Neural progenitor cell (in vitro differentiated cells): ENCODE data around the gene AGTRAP. TPM values are rescaled to one million over a fixed set of nuclear protein-coding genes. Genes with fewer than 3 reads are reported as not detected.

Experiments
- DNase-seq: peaks from one replicate; pipeline ENCODE4 v3.0.0-alpha.2; 2016; ENCODE audit warnings: low spot score
- H2AFZ ChIP-seq: fragments of 200-600 bp; sonication (generic); replicated peaks from 2 replicates; pipeline ENCODE4 v1.6.1; 2016; ENCODE audit warnings: antibody characterized with exemption
- H3F3A ChIP-seq: fragments of 200-600 bp; sonication (generic); 2 replicates; pipeline ENCODE4 v1.6.1; 2016; ENCODE audit warnings: antibody characterized with exemption, low read depth
- H3K27ac ChIP-seq: fragments of 200-600 bp; sonication (generic); 2 replicates; pipeline ENCODE4 v1.5.1; 2016; ENCODE audit warnings: mild to moderate bottlenecking
- H3K27me3 ChIP-seq: fragments of 200-600 bp; sonication (generic); 2 replicates; pipeline ENCODE4 v1.6.1; 2016; ENCODE audit warnings: mild to moderate bottlenecking, moderate library complexity
- H3K36me3 ChIP-seq: fragments of 200-600 bp; sonication (generic); 2 replicates; pipeline ENCODE4 v1.5.1; 2016
- H3K4me1 ChIP-seq: fragments of 200-600 bp; sonication (generic); 2 replicates; pipeline ENCODE4 v1.6.1; 2016; ENCODE audit warnings: mixed run types
- H3K4me2 ChIP-seq: fragments of 200-600 bp; sonication (generic); 2 replicates; pipeline ENCODE4 v1.6.1; 2016
- H3K4me3 ChIP-seq: fragments of 200-600 bp; sonication (generic); 2 replicates; pipeline ENCODE4 v1.5.1; 2016
- H3K79me2 ChIP-seq: fragments of 200-600 bp; sonication (generic); 2 replicates; pipeline ENCODE4 v1.6.1; 2016; ENCODE audit warnings: low read depth
- H3K9ac ChIP-seq: fragments of 200-600 bp; sonication (generic); 2 replicates; pipeline ENCODE4 v1.6.1; 2016
- H3K9me3 ChIP-seq: fragments of 200-600 bp; sonication (generic); 2 replicates; pipeline ENCODE4 v1.5.1; 2016; ENCODE audit warnings: low read depth
- H4K20me1 ChIP-seq: fragments of 200-600 bp; sonication (generic); 2 replicates; pipeline ENCODE4 v1.6.1; 2016; ENCODE audit warnings: low read depth
- H3K27ac Mint-ChIP-seq: 3 replicates; pipeline ENCODE4 v1.8.0; 2021; ENCODE audit warnings: mixed read lengths
- H3K27me3 Mint-ChIP-seq: 2 replicates; pipeline ENCODE4 v1.8.0; 2022; ENCODE audit warnings: low read depth, mild to moderate bottlenecking, inconsistent platforms, moderate library complexity, mixed read lengths; ENCODE audit not compliant: insufficient read depth
- H3K36me3 Mint-ChIP-seq: 3 replicates; pipeline ENCODE4 v1.8.0; 2021; ENCODE audit warnings: mixed read lengths
- H3K4me1 Mint-ChIP-seq: 3 replicates; pipeline ENCODE4 v1.8.0; 2021; ENCODE audit warnings: mixed read lengths
- H3K4me3 Mint-ChIP-seq: 3 replicates; pipeline ENCODE4 v1.8.0; 2021; ENCODE audit warnings: mild to moderate bottlenecking, moderate library complexity, mixed read lengths
- H3K9me3 Mint-ChIP-seq: 3 replicates; pipeline ENCODE4 v1.8.0; 2020; ENCODE audit warnings: mixed read lengths
- CTCF ChIP-seq: fragments of 200-600 bp; sonication (generic); IDR thresholded peaks from 2 replicates; pipeline ENCODE4 v1.5.1; 2017; ENCODE audit warnings: antibody characterized with exemption, mild to moderate bottlenecking
- EZH2 ChIP-seq: fragments of 200-600 bp; sonication (generic); IDR thresholded peaks from 2 replicates; pipeline ENCODE4 v1.6.1; 2017; ENCODE audit warnings: antibody characterized with exemption, mild to moderate bottlenecking, moderate library complexity
- EZH2phosphoT487 ChIP-seq: fragments of 200-600 bp; sonication (generic); IDR thresholded peaks from 2 replicates; pipeline ENCODE4 v1.6.1; 2017; ENCODE audit warnings: antibody characterized with exemption
- total RNA-seq: library from RNA; depleted of rRNA; stranded (reverse); fragments of >200 nt; gene quantifications from 2 replicates; pipeline ENCODE4 v1.2.3, GENCODE V29; 2015; ENCODE audit warnings: low replicate concordance

Gene AGTRAP
- total RNA-seq, 1 donor from 2014 or later, result 12.4 TPM

- H3K4me1 ChIP-seq, result peaks cover 3% of the 10 kb centered on the region
- H3K4me3 Mint-ChIP-seq, result no peak overlapping the region
- H3K4me3 ChIP-seq, result no peak overlapping the region
- H3K27ac Mint-ChIP-seq, result no peak overlapping the region
- H4K20me1 ChIP-seq, result no peaks in the 10 kb centered on the region
- H3K27ac ChIP-seq, result no peak overlapping the region
- no peaks in the 10 kb centered on the region for H3K9me3 ChIP-seq
- H3K27me3 ChIP-seq, result no peaks in the 10 kb centered on the region
- H3K27me3 Mint-ChIP-seq, result peaks cover 4% of the 10 kb centered on the region
- no peaks in the 10 kb centered on the region for H3K9me3 Mint-ChIP-seq
- H3K4me2 ChIP-seq, result no peak overlapping the region
- H3K4me1 Mint-ChIP-seq, result peaks cover 7% of the 10 kb centered on the region
- no peaks in the 10 kb centered on the region for H3K79me2 ChIP-seq
- TF ChIP-seq EZH2 (no peak), CTCF (no peak)
- H3K36me3 Mint-ChIP-seq, result no peaks in the 10 kb centered on the region
- no peaks in the 10 kb centered on the region for H3K36me3 ChIP-seq
- no peak overlapping the region for H2AFZ ChIP-seq
- no peak overlapping the region for H3K9ac ChIP-seq
- DNase-seq, result peak; percentile 13
- peaks cover 3% of the 10 kb centered on the region for H3F3A ChIP-seq
Measured at GRCh38 chr1:11780380-11781147, 44.6 kb downstream of the AGTRAP start.

DNA sequence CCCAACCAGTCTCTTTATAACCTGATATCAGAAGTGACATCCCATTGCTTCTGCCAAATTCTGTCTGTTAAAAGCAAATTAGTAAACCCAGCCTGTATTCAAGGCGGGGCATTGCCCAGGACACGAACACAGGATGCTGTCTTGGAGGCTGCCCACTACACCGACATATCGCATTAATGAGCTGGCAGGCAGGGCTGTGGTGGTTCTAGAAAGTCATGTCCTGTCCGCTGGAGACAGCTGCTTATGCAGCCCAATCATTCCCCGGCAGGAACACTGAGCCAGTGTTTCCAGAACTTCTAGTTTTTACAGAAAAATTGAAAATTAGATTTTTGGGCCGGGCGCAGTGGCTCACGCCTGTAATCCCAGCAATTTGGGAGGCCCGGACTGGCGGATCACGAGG, 45.4 kb downstream of the AGTRAP start:
- Histone ChIP-seq H3K4me1 (peaks cover 3% of the 10 kb centered on the region), H3K27me3 (no peaks in the 10 kb centered on the region), H2AFZ (no peak overlapping the region), H3K36me3 (no peaks in the 10 kb centered on the region), H3K4me3 (no peak overlapping the region), H3K27ac (no peak overlapping the region), H3K9ac (no peak overlapping the region), H4K20me1 (no peaks in the 10 kb centered on the region), H3K9me3 (no peaks in the 10 kb centered on the region), H3K79me2 (no peaks in the 10 kb centered on the region), H3K4me2 (no peak overlapping the region), H3F3A (peaks cover 3% of the 10 kb centered on the region)
- DNase-seq, result no peak
- H3K4me3 Mint-ChIP-seq, result no peak overlapping the region
- peaks cover 7% of the 10 kb centered on the region for H3K4me1 Mint-ChIP-seq
- peaks cover 4% of the 10 kb centered on the region for H3K27me3 Mint-ChIP-seq
- no peaks in the 10 kb centered on the region for H3K9me3 Mint-ChIP-seq
- TF ChIP-seq EZH2 (no peak), CTCF (no peak), EZH2phosphoT487 (no peak)
- H3K36me3 Mint-ChIP-seq, result no peaks in the 10 kb centered on the region
- H3K27ac Mint-ChIP-seq, result peak overlapping the region; percentile 33

DNA sequence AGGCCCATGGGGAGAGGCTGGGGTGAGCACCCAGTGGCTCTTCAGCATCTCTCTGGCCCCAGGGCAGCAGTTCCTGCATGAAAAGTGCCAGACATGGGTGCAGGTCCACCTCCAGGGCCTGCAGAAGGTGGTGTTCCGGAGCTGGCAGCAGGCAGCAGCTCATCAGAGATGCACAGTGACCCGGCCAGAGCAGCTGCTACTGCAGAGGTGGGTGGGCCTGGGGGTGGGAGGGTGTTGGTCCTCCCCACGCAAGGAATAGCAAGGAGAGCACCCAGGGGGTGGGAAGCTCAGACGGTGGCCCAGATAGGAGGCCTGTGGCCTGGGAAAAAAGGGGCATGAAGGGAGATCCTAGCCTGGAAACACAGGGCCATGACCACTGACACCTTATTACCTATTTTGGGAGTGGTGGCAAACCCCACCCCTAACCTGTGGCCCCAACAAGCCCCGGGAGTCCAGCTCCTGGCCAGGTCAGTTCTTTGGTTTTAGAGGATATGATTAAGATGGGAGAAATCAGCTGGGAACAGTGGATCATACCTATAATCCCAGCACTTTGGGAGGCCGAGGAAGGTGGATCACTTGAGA, 46.3 kb downstream of the AGTRAP start:
- Histone ChIP-seq H3K4me3 (no peak overlapping the region), H3K9ac (no peak overlapping the region), H3K4me1 (peaks cover 8% of the 10 kb centered on the region), H3K79me2 (no peaks in the 10 kb centered on the region), H3K4me2 (no peak overlapping the region), H2AFZ (no peak overlapping the region), H3K9me3 (no peaks in the 10 kb centered on the region), H3F3A (peaks cover 7% of the 10 kb centered on the region), H3K27me3 (no peaks in the 10 kb centered on the region), H3K36me3 (no peaks in the 10 kb centered on the region), H3K27ac (no peak overlapping the region), H4K20me1 (no peaks in the 10 kb centered on the region)
- Mint-ChIP-seq H3K27ac (no peak overlapping the region), H3K9me3 (no peaks in the 10 kb centered on the region), H3K4me3 (no peak overlapping the region), H3K27me3 (peaks cover 4% of the 10 kb centered on the region), H3K4me1 (peaks cover 13% of the 10 kb centered on the region), H3K36me3 (no peaks in the 10 kb centered on the region)
- TF ChIP-seq EZH2 (no peak), EZH2phosphoT487 (no peak), CTCF (no peak)
- no peak for DNase-seq
